ENCODE measurements around the gene HEPACAM2. TPM values are rescaled to one million over a fixed set of nuclear protein-coding genes. Genes with fewer than 3 reads are reported as not detected.

HEPACAM2 gene
- total RNA-seq, 4 donors from 2014 or later: not detected

- intact Hi-C loops (cut with DNase I; ENCODE audit: low total_unique reads): no loop called here
- Histone ChIP-seq H3K27me3 (no peaks in the 10 kb centered on the region), H3K27ac (no peak overlapping the region), H3K4me1 (no peaks in the 10 kb centered on the region), H3K9me3 (no peaks in the 10 kb centered on the region), H3K36me3 (no peaks in the 10 kb centered on the region), H3K4me3 (no peak overlapping the region)
- in situ Hi-C loops (cut with MboI; ENCODE audit: low sequenced_read_pairs in 4 of 4): no loop called here
- TF ChIP-seq POLR2A (IDR thresholded peaks at IDR 0.05): no peak
- no peak for TF ChIP-seq CTCF (IDR thresholded peaks at IDR 0.05 in 4 of 5, conservative IDR thresholded peaks at IDR 0.05 in 1 of 5)
- ATAC-seq (no peak), DNase-seq (no peak)
Observed at GRCh38 chr7:93203496-93203895, 22.8 kb downstream of the HEPACAM2 start.

- no peak overlapping the region for H3K27ac ChIP-seq
- DNase-seq: no peak
- TF ChIP-seq CTCF (IDR thresholded peaks at IDR 0.05 in 4 of 5, conservative IDR thresholded peaks at IDR 0.05 in 1 of 5): no peak
- no peak for TF ChIP-seq POLR2A (IDR thresholded peaks at IDR 0.05)
- no peaks in the 10 kb centered on the region for H3K4me1 ChIP-seq
- no peaks in the 10 kb centered on the region for H3K36me3 ChIP-seq
- in situ Hi-C loops (cut with MboI; ENCODE audit: low sequenced_read_pairs in 4 of 4): no loop called here
- no peak for ATAC-seq
- no peaks in the 10 kb centered on the region for H3K9me3 ChIP-seq
- intact Hi-C loops (cut with DNase I; ENCODE audit: low total_unique reads): no loop called here
- H3K27me3 ChIP-seq: no peaks in the 10 kb centered on the region
- H3K4me3 ChIP-seq: no peak overlapping the region
Observed at GRCh38 chr7:93202594-93203250, 23.5 kb downstream of the HEPACAM2 start.

- intact Hi-C loops (cut with DNase I; ENCODE audit: low total_unique reads): no loop called here
Observed at GRCh38 chr7:93198472-93198871, 27.8 kb downstream of the HEPACAM2 start.

GRCh38 chr7:93196336-93196735, 29.9 kb downstream of the HEPACAM2 start:
- Histone ChIP-seq H3K4me3 (no peak overlapping the region), H3K9me3 (no peaks in the 10 kb centered on the region), H3K27ac (no peak overlapping the region), H3K4me1 (no peaks in the 10 kb centered on the region), H3K36me3 (no peaks in the 10 kb centered on the region), H3K27me3 (no peaks in the 10 kb centered on the region)
- ATAC-seq (no peak), DNase-seq (no peak)
- in situ Hi-C loops (cut with MboI; ENCODE audit: low sequenced_read_pairs in 4 of 4) (no loop called here), intact Hi-C loops (cut with DNase I; ENCODE audit: low total_unique reads) (no loop called here)
- TF ChIP-seq POLR2A (IDR thresholded peaks at IDR 0.05) (no peak), CTCF (IDR thresholded peaks at IDR 0.05 in 4 of 5, conservative IDR thresholded peaks at IDR 0.05 in 1 of 5) (no peak)

More at GRCh38 chr7:93198472-93198871, 27.8 kb downstream of the HEPACAM2 start:
- in situ Hi-C loops (cut with MboI; ENCODE audit: low sequenced_read_pairs in 4 of 4): no loop called here
- H3K4me1 ChIP-seq: no peaks in the 10 kb centered on the region
- H3K36me3 ChIP-seq: no peaks in the 10 kb centered on the region
- TF ChIP-seq POLR2A (IDR thresholded peaks at IDR 0.05) (no peak), CTCF (IDR thresholded peaks at IDR 0.05 in 4 of 5, conservative IDR thresholded peaks at IDR 0.05 in 1 of 5) (no peak)
- DNase-seq: no peak
- H3K9me3 ChIP-seq: no peaks in the 10 kb centered on the region
- no peak overlapping the region for H3K27ac ChIP-seq
- ATAC-seq: no peak
- H3K27me3 ChIP-seq: no peaks in the 10 kb centered on the region
- H3K4me3 ChIP-seq: no peak overlapping the region

GRCh38 chr7:93194386-93194785, 31.9 kb downstream of the HEPACAM2 start:
- H3K4me3 ChIP-seq: no peak overlapping the region
- H3K27ac ChIP-seq: no peak overlapping the region
- H3K4me1 ChIP-seq: no peaks in the 10 kb centered on the region
- no peaks in the 10 kb centered on the region for H3K9me3 ChIP-seq
- DNase-seq (no peak), ATAC-seq (no peak)
- no peaks in the 10 kb centered on the region for H3K36me3 ChIP-seq
- no peak for TF ChIP-seq POLR2A (IDR thresholded peaks at IDR 0.05)
- no peak for TF ChIP-seq CTCF (IDR thresholded peaks at IDR 0.05 in 4 of 5, conservative IDR thresholded peaks at IDR 0.05 in 1 of 5)
- intact Hi-C loops (cut with DNase I; ENCODE audit: low total_unique reads) (no loop called here), in situ Hi-C loops (cut with MboI; ENCODE audit: low sequenced_read_pairs in 4 of 4) (no loop called here)
- no peaks in the 10 kb centered on the region for H3K27me3 ChIP-seq

All from gastrocnemius medialis (tissue), 4 donors.